BLaER1 treated with 17β-estradiol and CSF1 and Interleukin-3, amounts not matched to agents 10 nM and 100 nM (cell line): Measurements from ENCODE around the gene TNFRSF12A.
A peak's percentile ranks its signal among the peaks of the same experiment; 100 is the strongest.
"Not testable (repeated sequence)": the region's sequence is repeated elsewhere in the genome, so short reads cannot be mapped to it uniquely, and the experiment has no call there.

Experiments
- H3K27ac ChIP-seq, 11 experiments: shearing (Covaris generic); formaldehyde crosslinking; 2 replicates each; pipeline ENCODE4 v1.8.1; 2022
- H3K27me3 ChIP-seq, 11 experiments: shearing (Covaris generic); formaldehyde crosslinking; 2 replicates each; pipeline ENCODE4 v1.8.1; 2022
- H3K36me3 ChIP-seq, 11 experiments: shearing (Covaris generic); formaldehyde crosslinking; 2 replicates each; pipeline ENCODE4 v1.8.1; 2022
- H3K4me1 ChIP-seq, 10 experiments: shearing (Covaris generic); formaldehyde crosslinking; 2 replicates each; pipeline ENCODE4 v1.8.1; 2022
- H3K4me2 ChIP-seq, 11 experiments: shearing (Covaris generic); formaldehyde crosslinking; 2 replicates each; pipeline ENCODE4 v1.8.1; 2022
- H3K4me3 ChIP-seq, 10 experiments: shearing (Covaris generic); formaldehyde crosslinking; 2 replicates each; pipeline ENCODE4 v1.8.1; 2022
- H3K9ac ChIP-seq, 11 experiments: shearing (Covaris generic); formaldehyde crosslinking; 2 replicates each; pipeline ENCODE4 v1.8.1; 2022
- H3K9me3 ChIP-seq, 11 experiments: shearing (Covaris generic); formaldehyde crosslinking; replicated peaks in 1 of 11; 2 replicates each; pipeline ENCODE4 v1.8.1; 2022
- H4K20me1 ChIP-seq, 11 experiments: shearing (Covaris generic); formaldehyde crosslinking; 2 replicates each; pipeline ENCODE4 v1.8.1; 2022
- Cebpa-rat ChIP-seq, 11 experiments: shearing (Covaris generic); IDR thresholded peaks; 2 replicates each; pipeline ENCODE4 v1.8.1; 2022

Gene TNFRSF12A

DNA sequence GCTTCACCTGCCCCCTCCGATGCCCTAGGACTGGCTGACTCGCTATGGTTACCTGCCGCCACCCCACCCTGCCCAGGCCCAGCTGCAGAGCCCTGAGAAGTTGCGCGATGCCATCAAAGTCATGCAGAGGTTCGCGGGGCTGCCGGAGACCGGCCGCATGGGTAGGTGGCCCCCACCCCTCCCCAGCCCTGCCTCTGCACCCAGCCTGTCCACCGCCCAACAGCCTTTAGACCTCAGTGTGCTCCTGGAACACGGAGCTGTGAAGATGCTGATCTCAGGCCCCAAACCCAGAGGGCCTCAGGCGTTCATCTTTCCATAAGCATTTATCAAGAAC, 27.2 kb downstream of the TNFRSF12A start:
- Histone ChIP-seq H3K4me3 (peak overlapping the region in 2 of 10 experiments; percentile 66 to 71; a peak in 1 of 20 replicates), H4K20me1 (peaks cover 0 to 29% (median 5%) of the 10 kb centered on the region in 11 experiments; a peak in 8 of 22 replicates), H3K9me3 (no peaks in the 10 kb centered on the region), H3K36me3 (peaks cover 0 to 8% (median 0%) of the 10 kb centered on the region in 11 experiments; a peak in 1 of 22 replicates), H3K4me1 (peaks cover 47 to 81% (median 68%) of the 10 kb centered on the region in 10 experiments), H3K27ac (peak overlapping the region in 1 of 11 experiments; percentile 61; a peak in 1 of 22 replicates), H3K9ac (no peak overlapping the region), H3K4me2 (peak overlapping the region in 9 of 11 experiments; percentile 97 to 100 (median 99); a peak in 8 of 22 replicates), H3K27me3 (peaks cover 81 to 91% (median 85%) of the 10 kb centered on the region in 11 experiments)
- no peak for TF ChIP-seq Cebpa-rat (IDR thresholded peaks at IDR 0.05)

DNA sequence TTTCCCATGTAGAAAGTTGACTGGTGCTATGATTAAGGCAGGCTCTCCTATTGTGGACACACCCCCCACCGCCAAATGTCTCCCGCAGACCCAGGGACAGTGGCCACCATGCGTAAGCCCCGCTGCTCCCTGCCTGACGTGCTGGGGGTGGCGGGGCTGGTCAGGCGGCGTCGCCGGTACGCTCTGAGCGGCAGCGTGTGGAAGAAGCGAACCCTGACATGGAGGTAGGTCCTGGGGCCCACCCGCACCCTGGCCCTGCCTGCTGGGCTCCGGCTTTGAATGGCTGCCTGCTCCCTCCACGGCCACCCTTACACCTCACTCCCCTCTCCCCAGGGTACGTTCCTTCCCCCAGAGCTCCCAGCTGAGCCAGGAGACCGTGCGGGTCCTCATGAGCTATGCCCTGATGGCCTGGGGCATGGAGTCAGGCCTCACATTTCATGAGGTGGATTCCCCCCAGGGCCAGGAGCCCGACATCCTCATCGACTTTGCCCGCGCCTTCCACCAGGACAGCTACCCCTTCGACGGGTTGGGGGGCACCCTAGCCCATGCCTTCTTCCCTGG, 29.8 kb downstream of the TNFRSF12A start:
- peaks cover 55 to 65% (median 59%) of the 10 kb centered on the region in 11 experiments for H3K27me3 ChIP-seq

DNA sequence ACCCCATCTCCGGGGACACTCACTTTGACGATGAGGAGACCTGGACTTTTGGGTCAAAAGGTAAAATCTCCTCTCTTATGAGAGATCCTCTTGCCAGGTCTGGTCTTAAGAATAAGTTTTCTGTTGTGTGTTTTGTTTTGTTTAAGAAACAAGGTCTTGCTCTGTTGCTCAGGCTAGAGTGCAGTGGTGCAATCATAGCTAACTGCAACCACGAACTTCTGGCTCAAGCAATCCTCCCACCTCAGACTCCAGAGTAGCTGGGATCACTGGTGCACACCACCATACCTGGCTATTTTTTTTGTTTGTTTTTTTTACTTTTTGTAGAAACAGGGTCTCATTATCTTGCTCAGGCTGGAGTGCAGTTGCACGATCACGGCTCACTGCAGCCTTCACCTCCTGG, 30.3 kb downstream of the TNFRSF12A start:
- Histone ChIP-seq H3K9ac (peak overlapping the region in 3 of 11 experiments; percentile 9 to 48 (median 35); a peak in 4 of 22 replicates), H3K27me3 (peaks cover 50 to 60% (median 54%) of the 10 kb centered on the region in 11 experiments), H3K4me2 (peak overlapping the region; percentile 3 to 99 (median 80); a peak in 19 of 22 replicates), H3K4me3 (no peak overlapping the region), H4K20me1 (peaks cover 0 to 20% (median 5%) of the 10 kb centered on the region in 11 experiments; a peak in 8 of 22 replicates), H3K36me3 (peaks cover 0 to 29% (median 4%) of the 10 kb centered on the region in 11 experiments; a peak in 11 of 22 replicates), H3K27ac (peak overlapping the region in 7 of 11 experiments; percentile 0 to 70 (median 58); a peak in 9 of 22 replicates), H3K4me1 (peaks cover 66 to 96% (median 88%) of the 10 kb centered on the region in 10 experiments), H3K9me3 (no peaks in the 10 kb centered on the region)
- TF ChIP-seq Cebpa-rat (IDR thresholded peaks at IDR 0.05) = peak in 5 of 11 experiments; percentile 28 to 80 (median 60); a peak in 6 of 22 replicates

More for the DNA sequence above, 29.8 kb downstream of the TNFRSF12A start:
- peaks cover 66 to 96% (median 88%) of the 10 kb centered on the region in 10 experiments for H3K4me1 ChIP-seq
- H3K9ac ChIP-seq = peak overlapping the region in 3 of 11 experiments; percentile 9 to 48 (median 35); a peak in 4 of 22 replicates
- peak overlapping the region in 7 of 11 experiments; percentile 0 to 70 (median 58); a peak in 11 of 22 replicates for H3K27ac ChIP-seq
- H3K4me2 ChIP-seq = peak overlapping the region; percentile 3 to 99 (median 80); a peak in 19 of 22 replicates
- no peak overlapping the region for H3K4me3 ChIP-seq
- no peaks in the 10 kb centered on the region for H3K9me3 ChIP-seq
- H4K20me1 ChIP-seq = peaks cover 0 to 24% (median 5%) of the 10 kb centered on the region in 11 experiments; a peak in 8 of 22 replicates
- TF ChIP-seq Cebpa-rat (IDR thresholded peaks at IDR 0.05) = no peak
- H3K36me3 ChIP-seq = peaks cover 0 to 24% (median 4%) of the 10 kb centered on the region in 11 experiments; a peak in 11 of 22 replicates

DNA sequence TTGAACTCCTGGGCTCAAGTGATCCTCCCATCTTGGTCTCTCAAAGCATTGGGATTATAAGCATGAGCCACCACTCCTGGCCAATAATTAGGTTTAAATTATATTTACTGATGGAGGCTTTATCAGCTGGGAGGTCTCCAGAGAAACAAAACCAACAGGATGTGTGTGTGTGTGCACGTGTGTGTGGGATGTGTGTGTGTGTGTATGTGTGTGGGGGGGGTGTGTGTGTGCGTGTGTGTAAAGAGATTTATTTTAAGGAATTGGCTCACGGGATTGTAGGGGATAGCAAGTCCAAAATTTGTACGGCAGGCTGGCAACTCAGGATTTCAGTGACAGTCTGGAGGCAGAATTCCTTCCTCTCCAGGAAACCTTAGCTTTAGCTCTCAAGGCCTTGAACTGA, 30.8 kb downstream of the TNFRSF12A start:
- H3K4me1 ChIP-seq = peaks cover 67 to 97% (median 89%) of the 10 kb centered on the region in 10 experiments
- H3K27ac ChIP-seq = peak overlapping the region in 5 of 11 experiments; percentile 20 to 70 (median 58); a peak in 7 of 22 replicates
- peaks cover 0 to 31% (median 4%) of the 10 kb centered on the region in 11 experiments; a peak in 11 of 22 replicates for H3K36me3 ChIP-seq
- peaks cover 0 to 16% (median 5%) of the 10 kb centered on the region in 11 experiments; a peak in 8 of 22 replicates for H4K20me1 ChIP-seq
- no peaks in the 10 kb centered on the region for H3K9me3 ChIP-seq
- H3K4me3 ChIP-seq = peak overlapping the region in 1 of 10 experiments; percentile 23; a peak in 2 of 20 replicates
- no peak for TF ChIP-seq Cebpa-rat (IDR thresholded peaks at IDR 0.05)
- H3K4me2 ChIP-seq = peak overlapping the region; percentile 3 to 99 (median 80); a peak in 21 of 22 replicates
- peaks cover 45 to 55% (median 49%) of the 10 kb centered on the region in 11 experiments for H3K27me3 ChIP-seq
- H3K9ac ChIP-seq = 0 out of 22 replicates have a peak overlapping the region, but pooled peaks of 1 of the 11 experiments have one; percentile 21

DNA sequence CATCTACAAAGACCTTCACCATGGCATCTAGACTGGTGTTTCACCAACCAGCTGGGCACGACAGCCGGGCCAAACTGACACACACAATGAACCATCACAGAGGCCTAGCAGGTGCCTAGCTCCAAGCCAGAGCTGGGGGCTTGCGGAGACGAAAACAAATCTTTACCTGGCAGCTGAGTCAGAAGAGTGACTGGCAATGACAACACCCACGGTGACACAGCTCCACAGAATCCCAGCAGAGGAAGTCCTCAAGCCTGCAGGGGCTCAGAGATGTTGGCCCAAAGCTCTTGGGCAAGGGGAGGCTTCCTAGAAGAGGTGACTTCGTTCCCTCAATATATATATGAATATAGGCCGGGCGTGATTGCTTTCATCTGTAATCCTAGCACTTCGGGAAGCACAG, 31.3 kb downstream of the TNFRSF12A start:
- Histone ChIP-seq H3K36me3 (peaks cover 0 to 32% (median 4%) of the 10 kb centered on the region in 11 experiments; a peak in 11 of 22 replicates), H4K20me1 (peaks cover 0 to 13% (median 4%) of the 10 kb centered on the region in 11 experiments; a peak in 8 of 22 replicates), H3K27me3 (peaks cover 40 to 50% (median 44%) of the 10 kb centered on the region in 11 experiments), H3K4me1 (peaks cover 67 to 97% (median 90%) of the 10 kb centered on the region in 10 experiments), H3K9me3 (no peaks in the 10 kb centered on the region), H3K27ac (peak overlapping the region in 4 of 11 experiments; percentile 45 to 70 (median 58); a peak in 8 of 22 replicates), H3K4me3 (peak overlapping the region in 1 of 10 experiments; percentile 23; a peak in 3 of 20 replicates), H3K4me2 (peak overlapping the region; percentile 3 to 99 (median 80); a peak in 21 of 22 replicates), H3K9ac (0 out of 22 replicates have a peak overlapping the region, but pooled peaks of 1 of the 11 experiments have one; percentile 21)
- no peak for TF ChIP-seq Cebpa-rat (IDR thresholded peaks at IDR 0.05)

DNA sequence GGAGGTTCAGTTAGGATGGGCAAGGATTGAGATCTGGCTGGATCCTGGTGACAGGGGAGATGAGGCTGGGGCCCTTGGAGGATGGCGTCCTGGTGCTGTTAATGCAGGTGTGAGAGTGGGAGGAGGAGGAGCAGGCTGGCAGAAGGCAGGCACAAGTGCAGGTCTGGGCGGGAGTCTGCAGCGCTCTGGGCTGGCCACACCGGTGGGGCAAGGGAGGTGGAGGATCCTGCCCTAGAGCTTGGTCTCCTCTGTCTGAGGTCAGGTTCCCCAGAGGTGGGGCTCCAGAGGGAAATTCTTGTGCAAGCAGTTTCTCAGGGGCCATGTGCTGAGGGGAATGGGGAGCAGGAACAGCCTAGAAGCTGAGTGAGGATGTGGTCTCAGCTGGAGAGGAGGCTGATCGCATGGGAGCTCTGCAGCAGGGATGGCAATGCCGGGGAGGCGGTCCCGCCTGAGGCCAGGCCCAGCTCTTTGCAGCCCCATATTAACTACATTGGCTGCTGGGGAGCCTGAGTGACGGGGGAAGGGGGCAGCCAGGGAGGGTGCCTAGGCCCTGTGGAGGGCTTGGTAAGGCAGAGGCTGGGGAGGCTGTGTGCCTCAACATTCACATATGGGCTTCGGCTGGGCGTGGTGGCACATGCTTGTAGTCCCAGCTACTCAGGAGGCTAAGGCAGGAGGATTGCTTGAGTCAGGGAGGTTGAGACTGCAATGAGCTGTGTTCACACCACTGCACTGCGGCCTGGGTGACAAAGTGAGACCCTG, 32.6 kb downstream of the TNFRSF12A start:
- peak overlapping the region in 5 of 11 experiments; percentile 18 to 70 (median 65); a peak in 7 of 22 replicates for H3K27ac ChIP-seq
- H3K36me3 ChIP-seq = peaks cover 0 to 42% (median 4%) of the 10 kb centered on the region in 11 experiments; a peak in 11 of 22 replicates
- H4K20me1 ChIP-seq, H3K9ac ChIP-seq, H3K9me3 ChIP-seq, H3K4me3 ChIP-seq: not testable (repeated sequence)
- peak overlapping the region in 8 of 11 experiments; percentile 21 to 100 (median 98); a peak in 11 of 22 replicates for H3K4me2 ChIP-seq
- H3K27me3 ChIP-seq = peaks cover 27 to 37% (median 31%) of the 10 kb centered on the region in 11 experiments
- peaks cover 74 to 100% (median 95%) of the 10 kb centered on the region in 10 experiments for H3K4me1 ChIP-seq

DNA sequence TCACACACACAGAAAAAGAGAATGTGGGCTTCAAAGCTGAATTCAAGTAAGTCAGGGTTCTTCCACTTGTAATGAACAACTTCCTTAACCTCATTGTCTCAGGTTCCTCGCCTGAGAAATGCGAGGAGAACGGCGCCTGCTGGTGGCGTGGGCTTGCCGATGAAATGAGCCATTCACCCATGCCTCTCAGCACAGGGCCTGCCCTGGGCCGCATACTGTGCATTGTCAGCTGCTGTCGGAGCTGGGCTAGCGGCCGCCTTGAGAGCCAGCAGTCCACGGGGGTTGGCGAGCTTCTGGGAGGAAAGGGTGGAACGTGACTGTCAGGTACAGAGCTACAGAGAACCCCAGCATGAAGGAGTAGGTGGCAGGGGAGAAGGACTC, 33.2 kb downstream of the TNFRSF12A start:
- peak overlapping the region in 5 of 11 experiments; percentile 18 to 67 (median 63); a peak in 9 of 22 replicates for H3K27ac ChIP-seq
- not testable (repeated sequence) for H3K9ac ChIP-seq

More for the DNA sequence above, 33.2 kb downstream of the TNFRSF12A start:
- H3K4me3 ChIP-seq, H4K20me1 ChIP-seq, H3K9me3 ChIP-seq: not testable (repeated sequence)
- H3K36me3 ChIP-seq = peaks cover 0 to 42% (median 4%) of the 10 kb centered on the region in 11 experiments; a peak in 11 of 22 replicates
- peak overlapping the region in 9 of 11 experiments; percentile 21 to 100 (median 98); a peak in 15 of 22 replicates for H3K4me2 ChIP-seq
- H3K27me3 ChIP-seq = peaks cover 21 to 32% (median 26%) of the 10 kb centered on the region in 11 experiments
- H3K4me1 ChIP-seq = peaks cover 77 to 100% (median 98%) of the 10 kb centered on the region in 10 experiments
